Measurements from ENCODE around the gene WSCD2. TPM values are rescaled to one million over a fixed set of nuclear protein-coding genes. Genes with fewer than 3 reads are reported as not detected.

The WSCD2 gene
- total RNA-seq, 4 donors from 2014 or later: 0.46 to 1.3 (median 0.50) TPM; not detected in 1

- DNase-seq (ENCODE audit: low spot score) (no peak), ATAC-seq (ENCODE audit: low FRiP score) (no peak)
- TF ChIP-seq CTCF (IDR thresholded peaks at IDR 0.05): no peak
Measured at GRCh38 chr12:108205864-108206263, 76.8 kb downstream of the WSCD2 start.

GRCh38 chr12:108207791-108208730 lies 79.0 kb downstream of the WSCD2 start:
- ATAC-seq (ENCODE audit: low FRiP score) (no peak), DNase-seq (ENCODE audit: low spot score) (no peak)
- no peak for TF ChIP-seq CTCF (IDR thresholded peaks at IDR 0.05)

- DNase-seq (ENCODE audit: low spot score) (no peak), ATAC-seq (ENCODE audit: low FRiP score) (no peak)
- TF ChIP-seq CTCF (IDR thresholded peaks at IDR 0.05): no peak
Measured at GRCh38 chr12:108210001-108210400, 80.9 kb downstream of the WSCD2 start.

- no peak for ATAC-seq (ENCODE audit: low FRiP score)
- no peak for DNase-seq (ENCODE audit: low spot score)
- no peak for TF ChIP-seq CTCF (IDR thresholded peaks at IDR 0.05)
Measured at GRCh38 chr12:108211157-108211556, 82.1 kb downstream of the WSCD2 start.

GRCh38 chr12:108213871-108214445 lies 84.9 kb downstream of the WSCD2 start:
- no peak for ATAC-seq (ENCODE audit: low FRiP score)
- DNase-seq (ENCODE audit: low spot score): no peak
- no peak for TF ChIP-seq CTCF (IDR thresholded peaks at IDR 0.05)

GRCh38 chr12:108214486-108214885 lies 85.4 kb downstream of the WSCD2 start:
- ATAC-seq (ENCODE audit: low FRiP score) (no peak), DNase-seq (ENCODE audit: low spot score) (no peak)
- TF ChIP-seq CTCF (IDR thresholded peaks at IDR 0.05): no peak

Data from omental fat pad (tissue), 4 donors.